ENCODE data around the gene DEAF1.

Gene DEAF1

DNA sequence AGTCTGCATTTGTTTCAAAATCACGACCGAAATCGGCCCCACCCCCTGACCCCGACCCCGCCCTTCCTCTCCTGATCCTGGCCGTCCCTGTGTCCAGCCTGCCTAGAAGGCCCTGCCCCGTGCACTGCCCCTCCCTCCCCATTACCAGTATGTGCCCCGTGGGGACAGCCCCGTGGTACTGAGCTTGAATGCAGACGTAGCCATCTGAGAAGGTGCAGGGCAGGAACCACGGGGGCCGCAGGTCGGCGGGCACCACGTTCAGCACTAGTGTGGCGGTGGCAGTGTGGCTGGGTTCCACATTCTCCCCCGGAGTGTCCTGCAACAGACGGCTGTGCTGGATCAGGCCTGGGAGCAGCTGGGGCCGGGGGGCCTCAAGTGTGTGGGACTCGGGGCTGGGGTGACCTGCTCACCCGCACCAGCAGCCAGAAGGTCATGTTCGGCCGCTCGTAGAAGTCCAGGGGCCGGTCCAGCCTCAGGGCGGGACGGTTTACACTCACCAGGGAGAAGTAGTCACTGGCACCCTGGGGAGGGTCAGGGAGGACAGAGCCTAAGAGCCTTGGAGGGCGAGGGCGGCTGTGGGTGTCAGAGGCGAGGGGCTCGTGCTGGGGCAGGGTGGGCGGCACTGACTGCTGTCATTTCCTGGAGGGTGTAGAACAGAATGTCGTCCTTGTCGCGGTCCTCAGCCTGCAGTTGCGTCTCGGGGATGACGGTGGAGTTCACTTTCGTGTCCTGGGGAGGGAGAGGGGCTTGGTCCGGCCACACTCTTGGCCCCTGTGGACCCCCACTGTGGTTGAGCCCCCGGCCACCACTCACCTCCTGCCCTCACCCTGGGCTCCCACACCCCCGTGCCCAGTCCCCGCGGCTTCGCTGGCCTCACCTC, 73.8 kb downstream of the DEAF1 start:
- no peak for DNase-seq

DNA sequence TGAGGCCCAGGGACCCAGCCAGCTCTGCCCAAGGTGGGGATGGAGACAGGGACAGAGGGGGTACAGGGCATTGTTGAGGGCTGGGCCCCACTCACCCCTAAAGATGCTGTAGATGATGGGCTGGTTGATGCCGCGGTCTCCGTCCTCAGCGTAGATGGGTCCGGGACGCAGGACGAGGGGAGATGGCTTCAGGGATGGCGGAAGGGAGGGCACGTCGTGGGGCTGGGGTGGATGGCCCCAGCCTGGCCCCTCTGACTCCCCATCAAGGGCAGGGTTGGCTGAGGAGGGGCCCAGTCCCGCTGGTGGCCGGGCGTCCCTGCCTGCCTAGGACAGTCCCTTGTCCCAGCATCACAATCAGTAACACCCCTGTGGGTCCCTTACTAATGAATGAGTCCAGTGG, 74.8 kb downstream of the DEAF1 start:
- no peak for DNase-seq

DNA sequence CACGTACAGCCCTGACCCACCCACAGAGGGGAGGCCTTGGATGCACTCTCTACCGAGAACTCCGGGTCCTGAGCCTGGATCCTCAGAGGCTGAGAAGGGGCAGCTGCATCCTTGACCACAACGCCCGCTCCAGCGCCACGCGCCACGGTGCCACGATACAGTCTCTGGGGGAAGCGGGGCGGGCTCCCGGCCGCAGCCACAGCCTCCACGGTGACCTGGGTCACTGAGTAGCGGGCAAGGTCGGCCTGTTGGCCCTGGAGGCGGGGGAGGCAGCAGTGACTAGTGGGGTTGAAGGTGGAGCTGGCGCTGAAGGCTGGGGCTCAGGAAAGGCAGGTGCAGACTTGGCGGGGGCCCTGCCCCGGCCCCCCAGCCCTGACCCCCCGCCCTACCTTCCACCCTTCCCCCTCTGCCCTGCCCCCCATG, 75.4 kb downstream of the DEAF1 start:
- DNase-seq, result no peak

DNA sequence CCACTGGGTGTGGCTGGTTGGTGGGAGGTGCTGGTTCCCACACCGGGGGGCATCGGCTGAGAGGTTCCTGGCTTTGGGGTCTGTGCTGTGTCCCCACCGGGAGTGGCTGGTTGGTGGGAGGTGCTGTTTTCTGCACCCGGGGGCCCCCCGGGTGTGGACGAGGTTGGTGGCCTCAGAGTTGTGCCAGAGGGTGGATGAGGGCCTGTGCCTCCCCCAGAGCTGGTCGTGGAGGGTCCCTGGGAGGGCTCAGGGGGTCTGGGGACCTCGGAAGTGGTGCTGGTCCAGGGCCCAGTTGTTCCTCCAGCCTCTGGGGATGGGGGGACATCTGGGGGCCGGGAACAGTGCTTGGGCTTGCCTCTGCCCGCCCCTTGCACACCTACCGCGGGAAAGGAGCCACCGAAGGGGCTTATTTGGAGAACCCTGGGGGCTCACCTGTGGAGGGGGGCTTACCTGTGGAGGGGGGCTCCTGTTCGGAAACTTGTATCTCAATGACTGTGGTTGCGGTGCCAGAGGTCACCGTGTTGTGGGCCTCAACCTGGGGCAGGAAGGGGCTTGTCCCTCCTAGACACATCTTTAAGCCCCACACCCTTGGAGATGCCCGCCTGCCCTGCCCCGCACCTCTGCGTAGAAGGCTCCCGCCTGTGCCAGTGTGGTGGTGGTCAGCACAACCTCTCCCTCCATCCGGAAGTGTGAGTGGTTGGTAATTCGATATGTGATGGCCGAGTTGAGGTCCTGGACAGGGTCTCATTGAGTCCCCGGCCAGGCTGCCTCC, 76.0 kb downstream of the DEAF1 start:
- no peak for DNase-seq

DNA sequence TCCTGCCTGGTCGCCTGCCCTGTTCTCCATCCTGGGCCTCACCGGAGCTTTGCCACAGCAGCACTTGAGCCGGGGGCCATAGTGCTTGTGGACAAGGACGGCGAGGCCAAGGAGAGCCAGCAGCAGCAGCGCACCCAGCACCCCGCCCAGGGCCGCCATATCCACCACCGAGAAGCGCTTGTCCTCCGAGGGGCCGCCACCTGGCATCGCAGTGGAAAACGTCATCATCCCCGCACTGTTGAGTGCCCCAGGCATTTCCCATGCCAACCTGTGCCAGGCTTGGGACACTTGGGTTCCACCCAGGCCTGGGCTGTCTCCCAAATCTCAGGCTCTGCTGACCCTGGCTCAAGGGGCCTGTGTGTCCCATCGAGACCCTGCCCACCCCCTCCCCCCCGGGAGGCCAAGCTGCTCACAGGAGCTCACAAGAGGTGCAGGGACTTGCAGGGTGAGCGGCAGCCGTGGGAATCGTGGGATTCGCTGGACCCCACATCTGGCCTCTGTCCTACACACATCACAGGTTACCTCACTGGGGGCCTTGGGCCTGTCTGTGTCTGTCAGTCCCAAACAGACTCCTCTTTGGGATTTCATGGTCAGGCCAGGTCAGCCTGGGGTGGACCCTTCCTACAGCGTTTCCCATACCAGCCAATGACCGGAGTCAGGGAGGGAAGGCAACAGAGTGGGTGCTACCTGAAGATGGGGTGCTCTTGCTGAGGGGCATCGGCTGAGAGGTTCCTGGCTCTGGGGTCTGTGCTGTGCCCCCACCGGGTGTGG, 76.9 kb downstream of the DEAF1 start:
- no peak for DNase-seq

DNA sequence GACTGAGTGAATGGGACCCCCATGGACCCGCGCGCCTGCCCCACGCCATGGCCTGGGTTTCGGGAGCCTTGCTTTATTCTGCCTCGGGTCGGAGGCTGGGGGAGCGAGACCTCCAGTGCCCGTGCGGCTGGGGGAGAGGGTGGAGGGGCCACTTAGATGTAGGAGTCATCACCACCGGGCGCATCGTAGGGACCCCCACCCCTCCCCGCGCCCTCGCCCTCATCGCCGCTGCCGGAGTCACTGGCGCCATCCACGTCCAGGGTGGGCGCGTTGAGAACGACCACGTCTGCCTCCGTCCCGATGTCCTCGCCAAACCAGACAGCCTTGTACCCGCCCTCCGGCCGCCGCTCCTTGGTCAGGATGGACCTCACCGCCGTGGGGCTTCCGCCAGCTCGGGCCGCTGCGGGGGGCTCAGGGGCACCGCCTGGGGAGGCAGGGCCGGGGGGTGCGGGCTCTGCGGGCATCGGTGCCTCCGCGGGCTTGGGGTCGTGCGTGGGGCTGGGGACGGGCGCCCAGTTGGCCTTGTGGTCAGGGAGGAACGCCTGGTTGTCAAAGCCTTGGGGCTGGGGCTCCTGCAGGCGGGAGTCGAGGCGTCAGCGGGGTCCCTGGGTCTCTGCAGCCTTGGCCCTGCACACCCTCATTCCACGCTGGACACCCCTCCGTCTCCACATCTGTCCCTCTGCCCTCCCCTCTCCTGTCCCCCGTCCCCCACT, 77.7 kb downstream of the DEAF1 start:
- no peak for DNase-seq

DNA sequence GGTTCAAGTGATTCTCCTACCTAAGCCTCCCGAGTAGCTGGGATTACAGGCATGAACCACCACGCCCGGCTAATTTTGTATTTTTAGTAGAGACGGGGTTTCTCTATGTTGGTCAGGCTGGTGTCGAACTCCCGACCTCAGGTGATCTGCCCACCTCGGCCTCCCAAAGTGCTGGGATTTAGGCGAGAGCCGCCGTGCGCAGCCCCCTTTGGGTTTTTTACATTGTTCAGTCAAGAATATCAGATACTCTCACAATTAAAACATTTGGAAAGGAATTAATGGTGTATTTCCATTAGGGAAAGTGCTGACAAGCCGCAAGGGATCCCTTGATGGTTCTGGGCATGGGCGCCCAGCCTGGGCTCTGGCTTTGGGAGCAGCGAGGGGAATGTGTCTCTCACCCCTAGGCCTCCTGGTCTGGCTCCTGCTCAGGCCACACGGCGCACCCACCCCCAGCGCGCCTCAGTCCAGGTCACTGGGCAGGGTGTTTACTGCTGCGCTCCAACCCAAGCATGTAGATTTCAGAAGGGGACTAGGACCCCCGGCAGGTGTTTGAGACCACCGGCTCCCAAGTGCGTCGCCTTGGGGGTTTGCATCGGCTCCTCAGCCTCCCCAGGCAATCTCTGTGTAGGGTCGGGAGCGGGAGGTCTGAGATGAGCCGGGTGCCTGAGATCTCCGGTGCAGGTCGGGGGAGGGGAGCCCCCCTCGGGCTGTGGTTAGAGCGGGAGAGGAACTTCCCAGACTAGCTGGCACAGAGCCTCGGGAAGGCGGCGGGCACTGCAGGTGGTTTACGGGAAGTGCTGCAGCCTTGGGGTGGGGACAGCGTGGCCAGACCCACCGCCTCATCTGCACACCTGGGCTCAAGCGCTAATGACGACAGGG, 78.5 kb downstream of the DEAF1 start:
- no peak for DNase-seq

DNA sequence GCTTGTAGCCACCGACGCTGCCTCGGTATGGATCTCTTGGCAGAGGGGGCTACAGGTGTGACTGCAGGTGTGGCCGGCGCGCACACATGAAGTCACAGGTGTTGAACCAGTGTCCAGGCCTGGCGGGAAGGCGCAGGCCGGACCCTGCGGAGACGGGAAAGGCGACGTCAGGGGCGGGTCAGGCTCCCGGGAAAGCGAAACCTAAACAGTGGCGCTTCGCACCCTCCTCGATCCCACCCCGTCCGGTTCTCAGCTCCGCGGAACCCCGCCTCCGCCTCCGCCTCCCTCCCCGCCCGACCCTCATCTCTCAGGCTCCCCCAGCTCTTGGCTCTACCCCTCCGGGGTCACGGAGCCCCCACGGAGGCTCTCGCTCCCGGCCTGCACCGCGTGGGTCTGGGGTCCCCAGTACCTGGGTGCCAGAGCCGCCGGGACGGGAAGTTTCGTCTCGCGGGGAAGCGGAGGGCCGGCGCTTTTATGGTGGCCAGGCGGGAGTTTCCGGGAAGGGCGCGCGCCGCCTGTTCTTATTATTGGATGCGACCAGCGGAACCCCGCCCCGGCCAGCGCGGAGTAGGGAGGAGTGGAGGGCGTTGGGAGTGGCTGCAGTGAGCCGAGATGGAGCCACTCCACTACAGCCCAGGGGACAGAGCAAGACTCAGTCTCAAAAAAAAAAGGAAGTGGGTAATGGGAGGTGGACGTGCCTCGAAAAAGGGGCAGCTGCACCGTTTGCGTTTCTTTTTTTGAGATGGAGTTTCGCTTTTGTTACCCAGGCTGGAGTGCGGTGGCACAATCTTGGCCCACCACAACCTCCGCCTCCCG, 79.3 kb downstream of the DEAF1 start, which contains the start of gene IRF7:
IRF7 (minus strand) TSS at position 447 of the 816 bp plus-strand sequence. CDS start 586 bp downstream, outside the sequence.
- peak; percentile 78 for DNase-seq

DNA sequence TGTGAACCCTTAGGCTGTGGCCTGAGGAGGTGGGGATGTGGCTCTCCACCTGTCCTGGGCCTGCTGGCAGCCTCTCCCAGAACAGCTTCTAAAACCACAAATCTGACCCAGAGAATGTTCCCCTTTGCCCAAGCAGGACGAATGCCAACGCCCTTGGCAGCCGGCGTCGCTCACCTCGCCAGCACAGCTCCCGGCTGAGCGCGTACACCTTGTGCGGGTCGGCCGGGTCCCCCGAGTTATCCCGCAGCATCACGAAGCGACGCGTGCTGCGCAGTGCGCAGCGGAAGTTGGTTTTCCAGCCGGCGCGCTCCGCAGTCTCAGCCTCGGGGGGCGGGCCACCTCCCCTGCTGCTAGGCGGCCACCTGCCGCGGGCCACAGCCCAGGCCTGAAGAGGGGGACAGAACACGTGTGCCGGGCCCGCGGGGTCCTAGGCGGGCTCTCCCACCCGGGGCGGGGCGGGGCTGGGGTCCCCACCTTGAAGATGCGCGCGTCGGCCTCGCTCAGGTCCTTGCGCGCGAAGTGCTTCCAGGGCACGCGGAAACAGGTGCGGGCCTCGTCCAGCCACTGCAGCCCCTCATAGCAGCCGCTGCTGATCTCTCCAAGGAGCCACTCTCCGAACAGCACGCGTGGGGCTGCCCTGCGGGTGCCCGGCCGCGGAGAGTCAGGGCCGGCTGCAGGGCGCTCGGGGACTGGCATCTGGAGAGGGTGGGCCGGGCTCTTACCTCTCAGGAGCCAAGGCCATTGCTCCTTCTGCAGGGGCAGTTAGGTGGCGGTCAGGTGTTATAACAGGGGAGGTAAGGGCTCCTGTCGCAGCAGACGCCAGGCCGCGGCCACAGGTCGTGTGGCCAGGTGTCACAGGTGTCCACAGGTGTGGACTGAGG, 80.2 kb downstream of the DEAF1 start:
- DNase-seq, result no peak

DNA sequence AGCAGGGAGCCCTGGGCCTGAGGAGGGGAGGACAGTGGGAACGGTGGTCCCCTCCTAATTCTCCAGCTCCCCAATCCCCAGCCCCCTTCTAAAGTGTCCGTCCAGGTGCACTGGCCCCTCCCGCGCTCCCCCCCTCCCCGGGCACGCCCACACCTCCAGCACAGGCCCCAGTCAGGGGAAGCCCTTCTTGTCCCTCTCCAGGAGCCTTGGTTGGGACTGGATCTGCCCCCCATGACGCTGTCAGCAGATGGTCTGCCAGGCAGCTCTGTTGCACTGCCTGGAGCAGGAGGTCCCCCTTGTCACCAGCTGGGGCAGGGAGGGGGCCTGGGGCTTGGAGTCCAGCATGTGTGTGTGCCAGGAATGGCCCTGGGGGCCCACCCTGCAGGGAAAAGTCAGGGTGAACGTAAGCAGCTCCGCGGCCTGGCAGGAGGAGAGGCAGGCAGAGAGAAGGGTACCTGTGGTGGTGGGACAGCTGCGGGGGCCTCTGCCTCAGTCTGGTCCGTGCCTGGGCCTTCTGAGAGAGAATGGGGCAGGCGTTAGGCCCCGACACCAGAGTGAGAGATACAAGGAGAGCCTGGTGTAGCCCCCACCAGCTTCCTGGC, 80.9 kb downstream of the DEAF1 start:
- no peak for DNase-seq

DNA sequence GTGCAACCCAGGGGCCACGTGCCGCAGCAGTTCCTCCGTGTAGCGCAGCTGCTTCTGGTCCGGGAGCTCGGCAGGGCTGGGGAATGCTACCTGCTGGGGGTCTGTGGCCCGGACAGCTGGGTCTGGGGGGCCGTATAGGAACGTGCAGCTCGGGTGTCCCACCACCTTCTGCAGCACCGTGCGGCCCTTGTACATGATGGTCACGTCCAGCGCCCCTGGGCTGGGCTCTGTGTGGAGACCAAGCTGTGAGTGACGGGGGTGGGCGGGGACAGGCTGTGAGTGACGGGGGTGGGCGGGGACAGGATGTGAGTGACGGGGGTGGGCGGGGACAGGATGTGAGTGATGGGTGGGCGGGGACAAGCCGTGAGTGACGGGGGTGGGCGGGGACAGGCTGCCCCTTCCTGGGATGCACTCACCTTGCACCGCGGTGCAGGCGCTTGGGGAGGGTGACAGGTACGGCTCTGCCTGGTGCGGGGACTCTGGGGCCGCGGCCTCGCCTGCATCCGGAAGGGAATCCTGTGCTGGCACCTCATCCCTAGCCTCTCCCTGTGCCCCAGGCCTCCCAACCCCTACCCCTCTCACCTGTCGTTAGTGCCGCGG, 81.6 kb downstream of the DEAF1 start:
- no peak for DNase-seq

DNA sequence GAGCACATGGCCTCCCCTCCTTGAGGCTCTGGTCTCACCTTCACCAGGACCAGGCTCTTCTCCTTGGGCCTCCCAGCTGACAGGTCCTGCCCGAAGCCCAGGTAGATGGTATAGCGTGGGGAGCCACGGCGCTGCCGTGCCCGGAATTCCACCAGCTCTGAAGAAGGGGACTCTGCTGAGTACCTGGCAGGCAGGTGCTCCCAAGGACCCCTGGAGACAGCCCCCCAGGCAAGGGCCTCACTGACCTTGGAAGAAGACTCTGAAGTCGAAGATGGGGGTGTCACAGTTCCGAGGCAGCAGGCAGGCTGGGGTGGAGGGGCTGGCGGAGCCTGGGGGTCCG, 82.1 kb downstream of the DEAF1 start:
- no peak for DNase-seq

DNA sequence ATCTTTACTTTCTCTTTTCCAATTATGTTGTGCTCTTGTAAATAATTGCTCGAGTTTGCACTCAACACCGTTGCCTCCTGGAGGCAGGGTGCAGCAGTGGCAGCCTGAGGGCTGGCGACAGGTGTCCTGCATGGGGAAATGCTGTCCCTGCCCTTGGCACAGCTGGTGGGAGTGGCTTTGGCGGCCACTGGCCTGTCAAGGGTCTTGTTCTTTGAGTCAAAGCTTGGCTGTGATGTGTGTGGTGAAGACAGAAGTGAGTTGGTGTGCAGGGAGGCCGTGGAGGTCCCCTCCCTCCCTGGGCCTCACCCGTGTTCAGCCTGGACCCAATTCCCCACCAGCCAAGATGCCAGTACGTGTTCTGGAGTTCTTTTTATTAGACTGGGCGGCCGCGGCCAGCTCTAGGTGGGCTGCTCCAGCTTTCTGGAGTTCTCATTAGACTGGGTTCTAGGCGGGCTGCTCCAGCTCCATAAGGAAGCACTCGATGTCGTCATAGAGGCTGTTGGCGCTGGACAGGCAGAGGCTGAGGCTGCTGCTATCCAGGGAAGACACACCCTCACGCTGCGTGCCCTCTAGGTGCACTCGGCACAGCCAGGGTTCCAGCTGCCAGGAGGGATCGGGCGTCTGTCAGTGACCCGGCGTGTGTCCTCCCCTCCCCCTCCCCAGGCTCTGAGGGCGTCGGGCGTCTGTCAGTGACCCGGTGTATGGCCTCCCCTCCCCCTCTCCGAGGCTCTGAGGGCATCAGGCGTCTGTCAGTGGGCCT, 82.6 kb downstream of the DEAF1 start:
- DNase-seq, result no peak

DNA sequence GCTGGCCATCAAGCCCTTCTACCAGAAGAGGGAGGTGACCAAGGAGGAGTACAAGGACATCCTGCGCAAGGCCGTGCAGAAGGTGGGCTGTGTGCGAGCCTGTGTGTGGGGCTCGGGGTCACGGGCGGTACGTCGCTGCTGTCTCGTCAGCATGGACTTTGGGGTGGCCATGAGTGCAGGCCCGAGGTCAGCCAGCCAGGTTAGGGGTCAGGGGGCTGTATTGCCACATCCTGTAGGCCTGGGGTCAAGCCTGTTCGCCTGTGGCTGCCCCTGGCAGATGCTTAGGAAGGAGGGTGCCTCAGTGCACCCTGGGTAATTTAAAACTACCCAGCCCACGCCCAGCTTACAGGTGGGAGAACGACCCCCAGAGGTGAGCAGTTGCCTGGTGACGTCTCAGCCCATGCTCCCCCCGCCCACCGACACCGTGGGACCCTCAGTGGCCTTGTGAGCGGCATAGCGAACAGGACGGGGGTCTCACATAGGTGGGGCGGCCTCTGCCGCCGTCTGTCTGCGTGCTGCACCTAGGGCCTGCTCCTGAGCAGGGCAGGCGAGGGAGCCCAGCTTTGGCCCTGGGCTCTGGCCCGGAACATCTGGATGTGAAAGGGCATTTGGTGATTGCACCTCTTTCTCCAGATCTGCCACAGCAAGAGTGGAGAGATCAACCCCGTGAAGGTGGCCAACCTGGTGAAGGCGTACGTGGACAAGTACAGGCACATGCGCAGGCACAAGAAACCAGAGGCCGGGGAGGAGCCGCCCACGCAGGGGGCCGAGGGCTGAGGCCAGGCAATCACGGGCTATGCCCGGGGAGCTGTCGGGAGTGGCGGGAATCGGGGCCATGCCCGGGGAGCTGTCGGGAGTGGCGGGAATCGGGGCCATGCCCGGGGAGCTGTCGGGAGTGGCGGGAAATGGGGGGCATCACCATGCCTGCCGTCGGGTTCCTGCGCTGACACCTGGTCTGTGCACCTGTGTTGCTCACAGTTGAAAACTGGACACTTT, 83.7 kb downstream of the DEAF1 start:
- DNase-seq, result no peak

DNA sequence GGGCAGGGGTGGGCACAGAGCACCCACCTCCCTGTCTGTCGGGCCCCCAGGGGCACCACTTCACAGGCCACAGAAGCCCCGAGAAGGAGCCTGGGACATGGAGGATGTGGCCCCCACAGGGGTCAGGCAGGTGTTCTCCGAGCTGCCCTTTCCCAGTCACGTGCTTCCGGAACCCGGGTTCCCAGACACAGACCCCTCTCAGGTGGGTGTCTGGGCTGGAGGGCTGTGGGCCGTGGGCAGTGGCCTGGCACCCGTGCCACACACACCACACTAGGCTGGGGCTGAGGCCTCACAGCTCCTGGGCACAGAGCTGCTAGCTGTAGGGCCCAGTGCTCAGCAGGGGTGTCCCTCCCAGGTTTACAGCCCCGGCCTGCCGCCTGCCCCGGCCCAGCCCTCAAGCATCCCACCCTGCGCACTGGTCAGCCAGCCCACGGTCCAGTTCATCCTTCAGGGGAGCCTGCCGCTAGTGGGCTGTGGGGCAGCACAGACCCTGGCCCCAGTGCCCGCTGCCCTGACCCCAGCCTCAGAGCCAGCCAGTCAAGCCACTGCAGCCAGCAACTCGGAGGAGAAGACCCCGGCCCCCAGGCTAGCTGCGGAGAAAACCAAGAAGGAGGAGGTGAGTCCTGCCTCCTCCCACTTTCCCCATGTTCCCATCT, 84.7 kb downstream of the DEAF1 start:
- no peak for DNase-seq

DNA sequence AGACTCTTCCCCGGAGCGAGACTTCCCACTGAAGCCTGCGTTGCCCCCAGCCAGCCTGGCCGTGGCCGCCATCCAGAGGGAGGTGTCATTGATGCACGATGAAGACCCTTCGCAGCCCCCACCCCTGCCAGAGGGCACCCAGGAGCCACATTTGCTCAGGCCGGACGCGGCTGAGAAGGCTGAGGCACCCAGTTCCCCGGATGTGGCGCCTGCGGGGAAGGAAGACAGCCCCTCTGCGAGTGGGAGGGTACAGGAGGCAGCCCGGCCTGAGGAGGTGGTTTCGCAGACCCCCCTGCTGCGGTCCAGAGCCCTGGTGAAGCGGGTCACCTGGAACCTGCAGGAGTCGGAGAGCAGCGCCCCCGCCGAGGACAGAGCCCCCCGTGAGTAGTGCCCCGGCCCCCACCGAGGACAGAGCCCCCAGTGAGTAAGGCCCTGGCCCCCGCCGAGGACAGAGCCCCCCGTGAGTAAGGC, 85.6 kb downstream of the DEAF1 start:
- no peak for DNase-seq
